Embryonic facial prominence (tissue), 1 donor: ENCODE data around the gene ARHGAP26.

ENCODE experiments used
- DNase-seq: peaks from one replicate; pipeline ENCODE4 v3.0.0-alpha.2; 2016; ENCODE audit errors: extremely low spot score

The ARHGAP26 gene

DNA sequence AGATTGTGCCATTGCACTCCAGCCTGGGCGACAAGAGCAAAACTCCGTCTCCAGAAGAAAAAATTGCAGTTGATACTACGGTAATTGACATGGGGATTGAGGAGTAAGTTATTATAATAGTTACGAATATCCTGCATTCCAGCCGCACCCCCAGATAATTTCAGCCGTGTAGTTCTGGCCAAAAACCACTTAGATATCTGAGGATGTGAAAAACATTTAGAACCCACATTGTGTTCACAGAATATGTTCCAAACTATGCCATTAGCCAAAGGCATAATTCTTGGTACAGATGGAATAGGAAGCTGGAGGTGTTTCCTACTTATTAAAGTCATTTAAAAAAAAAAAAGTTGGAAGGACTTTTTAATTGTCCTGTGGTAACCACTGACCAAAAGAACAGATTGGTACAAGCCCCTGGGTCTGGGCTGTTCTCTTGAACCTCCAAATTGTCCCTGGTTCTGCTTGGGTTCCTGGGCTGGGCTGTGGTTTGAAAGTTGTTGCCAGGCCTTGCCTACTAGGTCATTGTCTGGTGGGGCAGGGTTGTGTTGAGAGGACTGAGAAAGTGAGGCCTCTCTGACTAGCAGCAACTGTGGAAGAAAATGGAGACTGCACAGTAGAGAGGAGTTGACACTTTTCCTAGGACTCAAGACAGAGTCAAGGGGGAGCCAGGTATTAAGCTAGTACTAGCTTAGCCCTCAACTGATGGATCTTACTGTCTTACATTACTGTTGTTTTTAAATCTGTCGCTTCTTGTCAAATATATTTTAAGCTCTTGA, 434.5 kb downstream of the ARHGAP26 start:
- DNase-seq = no peak

DNA sequence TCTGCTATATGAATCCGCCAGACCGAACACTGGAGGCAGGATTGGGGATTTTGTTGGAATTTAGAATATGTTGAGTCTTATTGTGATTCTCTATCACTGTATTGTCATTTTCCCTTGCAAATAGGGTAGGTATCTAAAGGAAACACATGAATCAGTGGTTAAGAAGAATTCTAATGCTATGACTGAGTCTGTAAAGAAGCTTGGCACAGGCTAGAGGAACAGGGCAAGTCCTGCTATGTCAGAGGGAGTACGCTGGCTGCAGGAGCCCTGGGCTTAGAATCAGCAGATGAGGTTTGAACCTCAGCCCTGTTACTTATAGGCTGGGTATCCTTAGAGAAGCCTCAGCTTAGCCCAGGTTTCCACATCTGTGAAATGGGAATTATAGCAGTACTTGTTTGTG, 435.2 kb downstream of the ARHGAP26 start:
- DNase-seq = no peak

DNA sequence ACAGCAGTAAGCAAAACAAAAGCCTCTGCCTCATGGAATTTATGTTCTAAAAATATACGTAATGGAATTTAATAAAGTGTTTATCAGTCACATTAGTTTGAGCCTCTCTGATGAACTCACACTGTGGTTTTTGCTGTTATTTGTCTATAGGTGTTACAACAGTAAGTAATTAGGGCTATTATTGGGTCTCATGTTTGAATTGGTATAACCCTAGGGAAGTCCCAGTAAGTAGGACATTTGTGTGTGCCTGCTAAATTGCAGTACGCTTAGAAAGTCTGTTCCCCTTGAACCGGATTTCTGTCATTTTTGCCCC, 435.7 kb downstream of the ARHGAP26 start:
- DNase-seq = no peak

DNA sequence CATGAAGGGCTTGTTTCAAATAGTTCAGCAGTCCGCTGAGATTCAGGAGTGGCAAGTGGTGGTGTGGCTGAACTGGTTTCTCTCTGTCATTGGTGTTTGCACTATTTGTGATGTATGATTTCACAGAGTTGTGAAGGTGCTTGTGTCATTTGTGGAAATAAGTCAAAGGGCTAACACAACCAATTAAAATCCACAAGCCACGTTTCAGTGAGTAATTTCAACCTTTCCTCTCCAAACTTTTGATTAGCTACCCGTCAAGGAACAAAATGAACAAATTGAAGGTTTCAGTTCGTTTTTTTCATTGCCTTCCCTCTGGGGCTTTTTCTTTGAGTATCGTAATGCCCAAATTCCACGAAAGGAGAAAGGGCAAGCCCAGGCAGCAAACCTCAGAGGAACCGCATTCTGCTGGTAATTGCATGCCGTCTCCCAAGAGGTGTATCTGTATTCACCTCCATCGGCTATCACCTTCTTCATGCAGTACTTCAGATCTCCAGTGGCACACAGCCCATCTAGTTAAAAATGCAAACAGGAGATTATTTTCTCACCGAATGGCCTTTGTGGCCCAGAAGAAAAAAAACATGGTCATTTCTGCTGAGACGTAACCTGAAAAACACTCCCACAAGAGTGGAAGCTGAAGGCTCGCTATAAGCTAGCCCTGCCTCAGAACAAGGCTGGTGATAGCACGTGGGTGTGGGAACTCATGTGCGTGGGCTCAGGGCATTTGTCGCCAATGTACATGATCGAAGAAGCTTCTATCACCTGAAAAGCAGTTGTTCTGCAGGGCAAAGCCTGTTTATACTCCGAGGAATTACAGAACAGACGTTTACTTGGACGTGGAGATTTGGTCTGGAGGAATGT, 436.2 kb downstream of the ARHGAP26 start:
- DNase-seq = no peak

DNA sequence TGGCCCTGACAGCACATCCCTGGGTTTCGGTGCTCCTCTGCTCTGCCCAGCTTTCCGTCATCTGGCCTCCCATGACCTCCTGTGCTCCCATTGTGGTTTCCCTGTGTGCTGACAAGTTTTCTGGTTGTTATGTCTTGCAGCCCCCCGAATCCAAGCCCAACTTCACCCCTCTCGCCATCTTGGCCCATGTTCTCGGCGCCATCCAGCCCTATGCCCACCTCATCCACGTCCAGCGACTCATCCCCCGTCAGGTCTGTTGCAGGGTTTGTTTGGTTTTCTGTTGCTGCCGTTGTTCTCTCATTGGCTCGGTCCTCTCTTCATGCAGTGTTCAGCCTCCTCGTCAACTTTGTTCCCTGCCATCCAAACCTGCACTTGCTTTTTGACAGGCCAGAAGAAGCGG, 436.9 kb downstream of the ARHGAP26 start:
- DNase-seq = no peak

DNA sequence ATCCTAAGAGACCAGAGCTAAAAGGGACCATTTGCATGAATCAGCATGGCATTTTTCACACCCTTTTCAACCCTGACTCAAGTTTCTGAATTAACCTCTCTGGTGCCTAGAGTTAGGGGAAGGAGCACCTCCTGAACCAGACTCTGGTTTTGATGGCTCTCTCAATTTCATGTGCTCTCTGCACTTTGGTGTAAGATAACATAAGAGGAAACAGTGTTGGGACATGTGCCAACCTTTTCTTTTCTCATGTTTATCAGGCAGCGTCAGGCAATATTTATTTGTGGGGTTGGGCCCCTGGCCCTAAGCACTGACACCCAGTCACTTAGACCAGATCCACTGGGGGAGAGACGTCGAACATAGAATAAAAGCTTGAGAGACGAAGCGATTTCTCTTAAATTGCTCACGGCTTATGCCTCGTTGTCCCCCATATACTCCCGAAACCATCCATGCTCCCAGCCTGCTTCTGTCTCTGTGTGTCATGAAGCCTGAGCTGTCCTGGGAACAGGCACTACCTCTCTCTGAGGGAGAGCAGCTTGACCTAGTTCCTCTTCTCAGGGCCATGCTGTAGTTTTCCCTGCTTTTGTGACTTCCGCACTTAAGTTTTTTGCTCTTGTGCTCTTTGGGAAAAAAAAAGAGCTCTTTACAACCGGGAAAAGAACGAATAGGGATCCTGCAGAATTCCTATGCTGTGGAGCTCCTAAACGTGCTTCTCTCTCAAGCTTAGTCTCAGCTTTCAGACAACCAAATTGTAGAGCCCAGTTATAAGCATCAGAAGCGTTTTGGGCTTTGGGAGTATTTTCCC, 437.6 kb downstream of the ARHGAP26 start:
- DNase-seq = no peak

DNA sequence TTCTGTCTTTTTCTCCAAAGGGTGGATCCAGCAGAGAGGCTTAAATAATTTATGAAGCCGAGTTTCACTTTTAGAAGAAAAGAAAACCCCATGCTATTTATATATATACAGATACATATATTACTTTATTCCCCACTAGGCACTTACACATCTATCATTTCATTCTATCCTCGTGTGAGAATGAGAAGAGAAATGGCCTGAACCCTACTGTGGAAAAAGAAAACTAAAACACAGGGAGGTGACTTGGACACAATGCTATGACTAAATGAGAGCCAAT, 438.1 kb downstream of the ARHGAP26 start:
- no peak for DNase-seq

DNA sequence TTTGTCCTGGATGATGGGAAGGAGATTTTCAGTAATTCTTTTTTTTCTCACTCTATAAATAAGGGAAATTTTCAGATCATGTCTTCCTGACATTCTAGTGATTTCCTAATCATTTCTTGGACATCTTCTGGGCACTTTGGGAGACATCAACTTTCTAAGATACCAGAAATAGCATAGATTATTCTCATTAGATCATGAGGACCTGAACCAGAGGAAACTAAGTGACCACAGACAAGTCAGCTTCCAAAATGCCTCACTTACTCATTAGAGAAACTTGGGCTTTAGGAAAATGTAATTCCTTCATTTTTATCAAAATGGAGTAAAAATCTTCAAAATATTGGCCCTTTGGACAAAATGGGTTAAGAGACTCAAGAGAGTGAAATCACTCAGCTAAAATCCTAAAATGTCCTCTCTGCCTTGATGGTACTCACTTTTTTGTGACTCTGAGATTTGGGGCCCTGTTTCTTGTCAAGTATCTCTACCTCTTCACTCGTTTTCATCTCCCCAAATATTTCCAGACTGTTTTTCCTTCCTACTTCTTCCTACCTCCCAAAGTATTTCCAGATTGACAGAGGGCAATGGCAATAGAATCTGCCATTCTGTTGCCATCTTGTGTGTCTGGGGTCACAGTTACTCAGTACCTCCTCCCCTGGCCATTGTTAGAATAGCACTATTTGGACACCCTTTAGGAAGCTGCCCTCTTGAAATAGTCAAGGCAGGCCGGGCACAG, 438.8 kb downstream of the ARHGAP26 start:
- DNase-seq = no peak

DNA sequence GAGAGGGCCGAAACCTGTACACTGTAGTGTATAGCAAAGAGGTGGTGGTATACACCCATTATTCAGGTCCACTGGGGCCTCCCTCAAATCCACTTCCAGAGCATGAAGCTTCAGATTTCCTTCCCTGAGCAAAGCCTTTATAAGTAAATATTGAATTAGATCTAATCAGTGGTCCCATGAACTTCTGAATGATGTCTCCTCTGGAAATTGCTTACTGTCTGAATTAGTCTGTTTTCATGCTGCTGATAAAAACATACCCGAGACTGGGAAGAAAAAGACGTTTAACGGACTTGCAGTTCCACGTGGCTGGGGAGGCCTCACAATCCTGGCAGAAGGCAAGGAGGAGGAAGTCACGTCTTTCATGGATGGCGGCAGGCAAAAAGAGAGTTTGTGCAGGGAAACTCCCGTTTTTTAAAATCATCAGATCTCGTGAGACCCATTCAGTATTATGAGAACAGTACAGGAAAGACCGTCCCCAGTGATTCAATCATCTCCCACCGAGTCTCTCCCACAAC, 439.8 kb downstream of the ARHGAP26 start:
- DNase-seq = no peak

DNA sequence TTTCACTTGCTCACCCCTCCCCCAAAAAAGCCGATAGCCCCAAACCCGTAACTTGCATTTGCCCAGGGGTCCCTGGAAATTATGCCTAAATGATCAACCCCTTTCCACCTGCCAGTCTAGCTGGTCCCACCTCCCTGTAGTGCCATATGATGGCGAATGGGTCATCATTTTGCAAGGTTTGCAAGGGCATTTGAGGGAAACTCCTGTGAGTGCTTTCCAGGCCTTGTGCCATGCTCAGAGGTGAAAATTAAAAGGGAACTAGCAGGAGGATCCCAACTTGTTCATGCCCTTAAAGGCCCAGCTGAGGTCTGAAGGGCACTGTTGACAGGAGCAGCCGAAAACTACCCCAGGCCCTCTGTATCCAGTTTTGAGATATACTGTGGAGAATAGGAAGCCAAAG, 440.4 kb downstream of the ARHGAP26 start:
- no peak for DNase-seq

DNA sequence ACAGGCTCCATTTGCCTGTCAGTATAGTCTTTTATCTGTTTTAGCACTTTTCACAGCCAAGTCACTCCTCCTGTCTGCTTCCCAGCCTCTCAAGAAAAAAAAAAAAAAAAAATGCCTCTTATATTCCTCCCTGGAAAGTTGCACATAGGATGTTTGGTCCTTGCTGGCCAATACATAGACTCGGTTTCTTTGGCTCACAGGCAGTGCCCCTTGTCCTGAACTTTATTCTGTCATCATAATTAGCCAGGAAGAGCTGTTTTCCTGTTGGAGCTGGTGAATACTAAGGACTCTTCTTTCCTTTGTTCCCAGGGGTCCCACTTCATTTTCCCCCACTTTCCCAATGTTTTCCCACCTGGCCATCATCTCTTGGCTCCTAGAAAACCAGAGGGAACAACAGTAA, 442.1 kb downstream of the ARHGAP26 start:
- DNase-seq = no peak

DNA sequence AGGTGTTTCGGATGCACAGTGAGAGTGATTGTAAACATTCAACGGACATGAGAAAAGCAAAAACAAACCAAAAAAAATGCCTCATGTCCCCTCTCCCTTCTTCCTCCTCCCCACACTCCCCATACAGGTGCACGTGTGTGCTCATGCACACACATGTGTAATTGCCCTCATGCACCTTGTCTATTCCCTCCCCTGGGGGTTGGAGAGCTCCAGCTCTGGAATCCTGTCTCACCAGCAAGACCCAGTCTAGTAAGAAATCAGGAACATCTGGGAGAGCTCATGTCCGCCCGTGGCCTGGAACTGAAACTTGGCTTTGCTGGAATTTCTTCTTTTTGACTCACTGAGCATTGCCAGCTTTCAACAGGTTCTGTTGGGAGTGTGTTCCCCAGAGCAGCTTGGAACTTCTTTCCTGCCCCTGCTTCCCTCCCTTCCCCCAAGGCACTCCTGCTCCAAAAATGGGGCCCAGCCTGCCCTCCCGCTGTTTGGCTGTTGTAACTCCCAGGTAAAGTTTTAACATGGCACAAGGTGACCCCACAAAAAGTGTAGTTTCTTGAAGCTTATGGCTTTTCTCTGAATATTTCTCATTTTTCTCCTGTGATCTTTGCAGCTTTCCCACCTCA, 443.2 kb downstream of the ARHGAP26 start:
- DNase-seq = no peak

DNA sequence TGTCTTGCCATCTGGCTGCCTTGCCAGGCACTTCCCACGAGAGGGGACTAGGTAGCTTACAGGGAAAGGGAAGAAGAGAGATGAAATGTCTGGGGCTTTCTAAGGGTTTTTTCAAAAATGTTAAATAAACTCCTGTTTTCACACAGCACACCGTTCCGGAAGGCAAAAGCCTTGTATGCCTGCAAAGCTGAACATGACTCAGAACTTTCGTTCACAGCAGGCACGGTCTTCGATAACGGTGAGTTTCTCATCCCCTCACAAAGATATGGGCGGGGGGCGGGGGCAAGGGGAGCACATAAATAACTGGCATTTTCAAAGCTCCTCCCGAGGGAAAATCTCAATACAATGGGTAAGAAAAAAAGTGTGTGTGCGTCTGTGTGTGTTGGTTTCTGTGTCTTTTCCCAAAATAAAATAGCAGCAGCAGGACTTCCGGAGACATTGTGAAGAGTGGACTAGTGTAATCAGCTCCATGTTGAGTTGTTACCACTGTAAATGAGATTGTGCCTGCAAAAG, 443.7 kb downstream of the ARHGAP26 start:
- no peak for DNase-seq

DNA sequence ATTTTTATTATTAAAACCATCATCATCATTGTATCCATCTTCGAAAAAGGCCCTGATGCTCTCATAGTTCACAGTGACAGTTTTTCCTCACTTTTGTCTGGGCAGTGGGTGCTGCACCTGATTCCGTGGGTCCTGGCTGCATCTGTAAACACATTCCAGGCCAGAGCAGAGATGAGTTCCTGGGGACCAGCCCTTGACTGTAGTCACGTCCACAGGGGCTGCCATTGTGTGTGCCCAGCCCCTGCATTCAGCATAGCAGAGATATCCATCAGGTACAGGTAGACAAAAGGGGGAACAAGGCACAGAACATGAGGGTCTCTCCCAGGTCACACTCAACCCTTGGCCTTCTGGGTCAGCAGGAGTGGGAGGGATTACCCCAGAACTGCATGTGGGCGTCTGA, 444.3 kb downstream of the ARHGAP26 start:
- no peak for DNase-seq

DNA sequence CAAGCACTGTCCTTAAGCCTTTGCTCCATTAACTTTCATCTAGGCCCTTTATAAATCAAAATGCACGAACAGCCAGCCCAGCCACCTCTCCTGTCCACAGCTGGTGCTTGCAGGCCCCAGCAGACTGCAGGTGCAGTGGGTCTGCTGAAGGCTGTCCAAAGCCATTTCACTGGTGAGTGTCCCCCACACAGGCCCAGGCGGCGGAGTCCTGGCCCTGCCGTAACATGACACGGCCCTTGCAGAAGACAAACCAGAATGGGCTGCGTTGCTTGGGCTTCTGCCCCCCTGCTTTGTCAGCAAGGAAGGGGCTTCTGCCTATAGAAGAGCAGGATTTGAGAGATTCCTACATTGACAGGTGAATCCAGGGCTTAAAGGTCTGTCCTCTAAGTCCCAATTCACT, 444.7 kb downstream of the ARHGAP26 start:
- DNase-seq = no peak

DNA sequence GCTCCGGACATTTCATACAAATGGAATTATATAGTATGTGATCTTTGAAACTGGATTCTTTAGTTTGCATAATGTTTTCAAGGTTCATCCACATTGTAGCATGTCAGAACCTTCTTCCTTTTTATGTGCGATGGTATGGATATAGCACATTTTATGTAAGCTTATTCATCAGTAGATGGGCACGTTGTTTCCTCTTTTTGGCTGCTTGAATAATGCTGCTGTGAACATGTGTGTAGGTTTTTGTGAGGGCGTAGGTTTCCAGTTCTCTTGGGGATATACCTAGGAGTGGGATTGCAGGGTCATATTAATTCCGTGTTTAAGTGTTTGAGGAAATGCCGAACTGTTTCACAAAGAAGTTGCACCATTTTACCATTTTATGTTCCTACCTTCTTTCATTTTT, 445.5 kb downstream of the ARHGAP26 start:
- no peak for DNase-seq

DNA sequence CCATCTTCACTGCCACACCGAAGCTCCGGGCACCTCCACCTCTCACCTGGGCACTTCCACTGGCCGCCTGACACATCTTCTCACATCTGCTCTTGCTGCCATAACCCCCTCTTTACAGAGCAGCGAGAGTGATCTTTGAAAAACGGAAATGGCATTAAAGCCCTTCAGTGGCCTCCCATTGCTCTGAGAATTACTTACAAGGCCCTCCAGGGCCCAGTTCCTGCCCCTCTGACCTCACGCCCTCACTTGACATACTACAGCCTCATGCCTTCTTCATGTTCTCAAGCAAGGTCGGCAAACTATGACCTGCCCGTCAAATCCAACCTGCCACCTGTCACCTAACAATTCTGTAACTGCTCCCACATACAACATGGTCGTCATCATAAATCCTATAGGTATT, 446.0 kb downstream of the ARHGAP26 start:
- no peak for DNase-seq

DNA sequence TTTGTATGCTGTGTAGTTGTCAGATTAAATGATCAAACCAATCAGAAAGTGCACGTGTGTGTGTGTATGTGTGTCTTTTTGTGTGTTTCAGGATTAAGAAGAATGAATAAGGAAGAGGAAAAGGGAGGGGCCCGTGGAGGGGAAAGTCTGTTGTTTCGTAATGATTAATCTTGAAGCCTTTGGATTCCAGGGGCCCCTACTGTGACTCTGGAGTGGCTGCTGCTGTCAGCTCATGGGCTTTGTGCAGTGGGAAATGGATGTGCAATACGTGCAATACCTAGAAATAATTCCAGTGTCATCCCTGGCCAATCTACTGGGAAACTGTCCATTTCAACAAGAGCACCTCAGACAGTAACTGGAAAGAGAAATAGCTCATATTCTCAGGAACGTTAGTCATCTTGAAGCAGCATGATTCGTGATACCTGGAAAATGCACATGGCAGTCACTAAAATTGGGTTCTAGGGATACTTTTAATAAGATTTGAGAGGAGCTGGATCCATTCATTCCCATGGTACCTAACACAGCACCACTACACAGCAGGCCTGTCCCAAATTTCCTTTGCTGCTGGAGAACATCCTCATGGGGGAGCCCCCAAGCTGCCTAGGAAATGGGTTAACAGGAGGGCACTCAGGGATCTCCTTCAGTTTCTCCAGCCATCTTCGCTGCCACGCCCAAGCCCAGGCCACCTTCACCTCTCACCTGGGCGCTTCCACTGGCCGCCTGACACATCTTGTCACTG, 447.1 kb downstream of the ARHGAP26 start:
- DNase-seq = no peak

DNA sequence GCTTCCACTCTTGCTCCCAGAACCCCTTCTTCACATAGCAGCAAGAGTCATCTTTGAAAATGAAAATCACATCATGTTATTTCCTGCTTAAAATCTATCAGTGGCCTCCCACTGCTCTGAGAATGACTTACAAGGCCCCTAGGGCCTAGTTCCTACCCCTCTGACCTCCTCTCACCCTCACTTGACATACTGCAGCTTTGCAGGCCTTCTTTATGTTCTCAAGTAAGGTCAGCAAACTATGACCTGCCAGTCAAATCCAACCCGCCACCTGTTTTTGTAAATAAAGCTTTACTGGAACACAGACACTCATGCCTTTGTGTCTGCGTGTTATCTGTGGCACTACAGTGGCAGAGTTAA, 447.6 kb downstream of the ARHGAP26 start:
- DNase-seq = no peak

DNA sequence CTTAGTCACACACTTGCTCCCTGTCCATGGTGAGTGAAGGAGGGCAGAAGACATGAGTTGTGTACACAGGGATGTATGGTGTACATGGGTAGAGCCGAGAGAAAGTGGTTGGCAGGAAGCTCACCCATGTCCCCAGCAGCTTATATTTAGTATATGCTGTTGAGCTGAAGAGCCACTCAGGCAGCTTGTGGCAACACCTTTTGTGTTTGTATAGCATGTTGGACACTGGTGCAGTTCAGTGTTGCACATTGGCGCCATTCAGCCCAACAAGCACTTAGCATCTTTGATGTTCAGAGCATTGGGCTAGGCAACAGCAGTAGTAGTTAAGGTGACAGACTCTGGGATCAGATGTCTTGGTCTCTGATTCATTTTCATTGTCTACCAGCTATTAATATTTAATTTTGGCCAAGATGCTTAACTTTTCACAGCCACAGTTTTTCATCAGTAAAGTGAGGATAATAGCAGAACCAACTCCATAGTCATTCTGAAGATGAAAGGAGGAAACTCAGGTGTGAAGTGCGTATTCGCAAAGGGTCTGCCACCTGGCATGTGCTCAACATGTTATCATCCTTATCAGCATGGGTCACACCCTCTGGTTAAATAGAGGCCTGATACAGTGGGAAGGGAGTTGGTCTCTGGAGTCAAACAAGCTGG, 448.5 kb downstream of the ARHGAP26 start:
- no peak for DNase-seq
